Progenitor cell of endocrine pancreas (in vitro differentiated cells): Measurements from ENCODE around the gene SLC4A7. TPM values are rescaled to one million over a fixed set of nuclear protein-coding genes. Genes with fewer than 3 reads are reported as not detected.

Source experiments
- DNase-seq: peaks from one replicate; pipeline ENCODE4 v3.0.0; 2021; ENCODE audit warnings: low spot score; ENCODE audit not compliant: unreplicated experiment
- H3K27ac Mint-ChIP-seq: 2 replicates; pipeline ENCODE4 v1.8.0; 2021; ENCODE audit warnings: mild to moderate bottlenecking, moderate library complexity, mixed read lengths
- H3K27me3 Mint-ChIP-seq: 2 replicates; pipeline ENCODE4 v1.8.0; 2021; ENCODE audit warnings: mixed read lengths
- H3K36me3 Mint-ChIP-seq: 2 replicates; pipeline ENCODE4 v1.8.0; 2022; ENCODE audit warnings: mixed read lengths; ENCODE audit not compliant: insufficient read depth
- H3K4me1 Mint-ChIP-seq: 2 replicates; pipeline ENCODE4 v1.8.0; 2021; ENCODE audit warnings: low read depth, mixed read lengths
- H3K4me3 Mint-ChIP-seq: 2 replicates; pipeline ENCODE4 v1.8.0; 2021; ENCODE audit warnings: low read depth, mild to moderate bottlenecking, moderate library complexity, mixed read lengths
- H3K9me3 Mint-ChIP-seq: 2 replicates; pipeline ENCODE4 v1.8.0; 2021; ENCODE audit warnings: low read depth, mixed read lengths
- total RNA-seq: library from RNA; stranded (reverse); gene quantifications from 2 replicates; pipeline ENCODE4 v1.2.1, GENCODE V29; 2021
- TF ChIP-seq, protein P1 (sequence below): fragments of 200-600 bp; sonication (generic); IDR thresholded peaks from one replicate; pipeline ENCODE4 v1.5.0; 2021; ENCODE audit warnings: antibody characterized with exemption, mild to moderate bottlenecking; ENCODE audit not compliant: unreplicated experiment

SLC4A7 gene
- total RNA-seq, 1 donor from 2014 or later, result 69.7 TPM

DNA sequence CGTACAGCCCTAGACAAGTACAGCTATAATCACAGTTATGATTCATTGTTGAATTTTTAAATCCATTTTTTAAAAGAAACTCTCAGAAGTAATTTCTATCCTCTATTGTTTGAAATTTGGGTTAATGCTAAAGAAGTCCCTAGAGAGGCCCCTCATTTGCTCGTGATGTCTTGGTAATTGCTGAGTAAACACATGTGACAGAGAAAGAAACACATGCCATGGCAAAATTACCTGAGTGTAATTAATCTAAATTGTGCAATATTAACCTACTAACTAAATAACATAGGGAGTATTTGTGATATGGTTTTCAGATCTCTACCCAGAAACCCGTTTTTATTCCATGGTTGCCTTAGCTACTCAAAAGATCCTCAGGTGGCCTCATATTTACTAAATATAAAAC, 125.8 kb downstream of the SLC4A7 start:
- Mint-ChIP-seq H3K27ac (no peak overlapping the region), H3K36me3 (no peaks in the 10 kb centered on the region), H3K4me1 (peaks cover 13% of the 10 kb centered on the region), H3K9me3 (no peaks in the 10 kb centered on the region), H3K27me3 (no peaks in the 10 kb centered on the region), H3K4me3 (no peak overlapping the region)
- TF ChIP-seq, protein P1, sequence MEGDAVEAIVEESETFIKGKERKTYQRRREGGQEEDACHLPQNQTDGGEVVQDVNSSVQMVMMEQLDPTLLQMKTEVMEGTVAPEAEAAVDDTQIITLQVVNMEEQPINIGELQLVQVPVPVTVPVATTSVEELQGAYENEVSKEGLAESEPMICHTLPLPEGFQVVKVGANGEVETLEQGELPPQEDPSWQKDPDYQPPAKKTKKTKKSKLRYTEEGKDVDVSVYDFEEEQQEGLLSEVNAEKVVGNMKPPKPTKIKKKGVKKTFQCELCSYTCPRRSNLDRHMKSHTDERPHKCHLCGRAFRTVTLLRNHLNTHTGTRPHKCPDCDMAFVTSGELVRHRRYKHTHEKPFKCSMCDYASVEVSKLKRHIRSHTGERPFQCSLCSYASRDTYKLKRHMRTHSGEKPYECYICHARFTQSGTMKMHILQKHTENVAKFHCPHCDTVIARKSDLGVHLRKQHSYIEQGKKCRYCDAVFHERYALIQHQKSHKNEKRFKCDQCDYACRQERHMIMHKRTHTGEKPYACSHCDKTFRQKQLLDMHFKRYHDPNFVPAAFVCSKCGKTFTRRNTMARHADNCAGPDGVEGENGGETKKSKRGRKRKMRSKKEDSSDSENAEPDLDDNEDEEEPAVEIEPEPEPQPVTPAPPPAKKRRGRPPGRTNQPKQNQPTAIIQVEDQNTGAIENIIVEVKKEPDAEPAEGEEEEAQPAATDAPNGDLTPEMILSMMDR, result no peak
- DNase-seq, result no peak

DNA sequence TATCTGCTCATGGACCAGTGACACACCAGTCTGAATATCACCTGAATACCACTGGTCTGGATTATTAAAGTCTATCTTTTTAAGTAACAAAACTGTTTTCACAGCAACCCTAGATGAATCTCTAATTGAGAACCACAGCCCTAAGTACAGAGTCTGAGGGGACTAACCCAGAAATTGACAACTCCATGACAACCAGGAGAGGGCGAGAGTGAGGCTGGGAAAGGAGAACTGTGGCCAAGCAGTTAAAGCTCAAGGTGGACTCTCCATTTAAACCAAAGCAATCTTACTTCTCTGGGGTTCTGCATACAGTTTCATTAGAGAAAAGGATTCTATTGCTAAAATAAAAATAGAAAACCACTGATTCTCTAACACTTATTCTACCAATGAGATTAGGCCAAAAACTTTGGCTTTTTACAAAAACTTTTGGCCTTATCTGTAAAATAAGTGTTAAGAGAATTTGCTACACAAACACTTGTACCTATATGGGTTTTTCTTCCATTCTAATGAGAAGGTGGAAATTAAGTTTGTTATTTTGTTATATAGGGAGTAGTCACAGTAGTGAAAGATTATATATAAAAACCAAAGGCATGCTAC, 126.4 kb downstream of the SLC4A7 start:
- DNase-seq, result no peak
- Mint-ChIP-seq H3K9me3 (no peaks in the 10 kb centered on the region), H3K36me3 (no peaks in the 10 kb centered on the region), H3K27ac (no peak overlapping the region), H3K27me3 (no peaks in the 10 kb centered on the region), H3K4me1 (peaks cover 13% of the 10 kb centered on the region), H3K4me3 (no peak overlapping the region)
- TF ChIP-seq, protein P1, result peak; percentile 67

DNA sequence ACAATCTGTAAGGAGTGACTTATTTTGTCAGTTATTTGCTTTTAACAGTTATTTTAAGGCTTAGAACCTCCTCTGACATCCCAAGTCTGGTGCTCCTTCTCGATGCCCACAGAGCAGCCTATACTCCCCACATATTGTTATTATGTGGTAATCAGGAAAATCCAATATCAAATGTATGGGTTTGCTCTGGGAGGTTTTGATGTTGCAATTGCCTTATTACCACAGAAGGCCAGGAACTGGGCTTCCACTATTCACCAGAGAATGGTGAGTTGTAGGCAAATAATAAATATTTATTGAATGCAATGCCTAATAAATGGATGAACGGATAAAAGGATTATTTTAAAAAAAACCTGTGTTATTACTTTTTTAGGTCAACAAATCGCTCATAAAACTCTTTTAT, 127.2 kb downstream of the SLC4A7 start:
- H3K9me3 Mint-ChIP-seq, result no peaks in the 10 kb centered on the region
- no peak for DNase-seq
- TF ChIP-seq, protein P1, result no peak

DNA sequence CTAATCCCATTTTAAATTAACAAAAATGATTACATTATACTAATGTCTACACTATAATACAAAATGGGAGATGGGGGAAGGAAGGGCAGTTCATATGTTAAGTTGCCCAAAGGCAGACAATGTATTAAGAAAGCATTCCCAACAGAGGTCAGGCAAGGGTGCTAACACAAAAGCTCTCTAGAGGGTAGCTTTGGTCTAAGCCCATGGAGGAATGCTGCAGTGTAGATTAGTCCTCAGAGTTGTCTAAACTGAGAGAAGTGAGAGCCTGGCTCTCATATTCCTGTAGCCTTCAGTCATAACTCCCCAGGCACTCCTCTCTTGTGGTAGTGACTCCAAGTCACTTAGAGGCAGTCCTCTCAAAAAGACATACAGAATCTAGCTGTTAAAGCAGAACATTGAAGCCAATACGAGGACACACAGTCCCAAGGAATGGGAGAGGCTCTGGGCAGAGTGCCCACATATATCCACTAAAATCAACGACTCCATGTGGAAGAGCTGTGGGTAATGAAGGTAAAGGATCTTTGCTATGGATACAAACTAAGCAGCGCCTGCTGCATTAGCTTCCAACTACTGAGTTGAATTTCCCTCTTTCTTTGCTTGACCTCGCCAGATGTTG, 129.5 kb downstream of the SLC4A7 start:
- no peak for DNase-seq
- peaks cover 12% of the 10 kb centered on the region for H3K4me1 Mint-ChIP-seq
- TF ChIP-seq, protein P1, result no peak
- no peaks in the 10 kb centered on the region for H3K27me3 Mint-ChIP-seq
- H3K27ac Mint-ChIP-seq, result no peak overlapping the region
- H3K36me3 Mint-ChIP-seq, result no peaks in the 10 kb centered on the region
- H3K9me3 Mint-ChIP-seq, result no peaks in the 10 kb centered on the region
- H3K4me3 Mint-ChIP-seq, result no peak overlapping the region

More for the DNA sequence above, 127.2 kb downstream of the SLC4A7 start:
- Mint-ChIP-seq H3K4me1 (peaks cover 19% of the 10 kb centered on the region), H3K27ac (no peak overlapping the region), H3K4me3 (no peak overlapping the region), H3K36me3 (no peaks in the 10 kb centered on the region), H3K27me3 (no peaks in the 10 kb centered on the region)

DNA sequence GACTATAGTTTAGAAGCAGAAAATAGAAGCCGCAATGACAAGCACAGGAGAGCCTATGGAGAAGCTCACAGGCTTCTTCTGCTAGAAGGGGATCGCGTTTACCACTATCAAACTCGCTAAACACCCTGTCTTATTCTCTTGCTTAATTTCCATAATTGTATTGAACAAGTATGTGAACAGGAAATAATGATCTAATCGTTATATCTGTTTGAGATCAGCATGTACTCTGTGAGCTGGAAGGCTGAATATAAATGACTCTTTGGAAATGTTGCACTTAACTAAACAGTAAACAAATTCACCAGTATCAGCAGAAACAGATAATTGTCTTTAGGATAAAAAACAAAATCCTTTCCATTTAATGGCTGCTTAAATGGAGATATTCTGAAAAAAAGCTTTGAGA, 130.0 kb downstream of the SLC4A7 start:
- TF ChIP-seq, protein P1, result no peak
- Mint-ChIP-seq H3K4me1 (peaks cover 12% of the 10 kb centered on the region), H3K9me3 (no peaks in the 10 kb centered on the region), H3K27me3 (no peaks in the 10 kb centered on the region), H3K4me3 (no peak overlapping the region), H3K27ac (no peak overlapping the region), H3K36me3 (no peaks in the 10 kb centered on the region)
- DNase-seq, result no peak
